ENCODE measurements around the gene OASL.

DNA sequence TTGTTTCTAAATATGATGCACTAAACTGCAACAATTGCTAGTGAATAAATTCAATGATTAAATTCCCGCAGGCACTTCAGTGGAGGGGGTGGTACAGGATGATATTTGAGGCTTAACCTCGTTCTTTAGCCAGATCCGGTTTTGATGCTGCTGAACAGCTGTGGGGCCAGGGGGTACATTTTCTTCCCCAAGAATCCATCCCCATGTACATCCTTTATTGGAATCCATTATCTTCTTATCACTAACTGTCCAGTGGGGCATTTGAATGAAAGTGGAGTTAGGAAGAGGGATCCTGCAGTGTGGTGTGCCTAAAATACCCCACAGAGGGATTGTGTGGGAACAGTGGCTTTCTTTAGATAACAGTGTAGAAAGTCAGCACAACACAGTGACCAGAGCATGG, 45.2 kb upstream of the OASL start:
- TF ChIP-seq SUZ12 (IDR thresholded peaks at IDR 0.05) (no peak), TARDBP (IDR thresholded peaks at IDR 0.05) (no peak), BHLHE40 (IDR thresholded peaks at IDR 0.05; ENCODE audit: borderline replicate concordance) (no peak), ELF4 (IDR thresholded peaks at IDR 0.05) (no peak), FOXA1 (IDR thresholded peaks at IDR 0.05) (no peak), SP1 (IDR thresholded peaks at IDR 0.05) (no peak)

Data from HEK293T (cell line).